Coronary artery (tissue), 2 donors: ENCODE measurements around the gene TTLL9.

Source experiments
- DNase-seq: peaks from one replicate; pipeline ENCODE4 v3.0.0-alpha.2; 2017; ENCODE audit warnings: low spot score
- H3K27ac ChIP-seq, 2 donors: fragments of 200-600 bp; sonication (generic); one replicate each; pipeline ENCODE4 v1.5.1; 2016 to 2019
- H3K4me3 ChIP-seq: fragments of 200-600 bp; sonication (generic); 2 replicates; pipeline ENCODE4 v1.5.1; 2016; ENCODE audit warnings: mild to moderate bottlenecking, moderate library complexity
- CTCF ChIP-seq: fragments of 200-600 bp; sonication (generic); IDR thresholded peaks from one replicate; pipeline ENCODE4 v1.5.1; 2019; ENCODE audit warnings: antibody characterized with exemption

Gene TTLL9

GRCh38 chr20:31831771-31832306 lies 38.6 kb upstream of the TTLL9 start:
- no peak for TF ChIP-seq CTCF
- Histone ChIP-seq H3K4me3 (no peak overlapping the region), H3K27ac (no peak overlapping the region)
- no peak for DNase-seq

- TF ChIP-seq CTCF = peak; percentile 88
- H3K4me3 ChIP-seq = no peak overlapping the region
- no peak for DNase-seq
- peak overlapping the region in 1 of 2 donors; percentile 60 for H3K27ac ChIP-seq
Measured at GRCh38 chr20:31833130-31833930, 37.1 kb upstream of the TTLL9 start.

GRCh38 chr20:31833931-31834521 lies 36.4 kb upstream of the TTLL9 start:
- H3K27ac ChIP-seq = peak overlapping the region in 1 of 2 donors; percentile 60
- no peak overlapping the region for H3K4me3 ChIP-seq
- TF ChIP-seq CTCF = no peak
- no peak for DNase-seq

- Histone ChIP-seq H3K4me3 (no peak overlapping the region), H3K27ac (peak overlapping the region; percentile 54 to 95)
- no peak for TF ChIP-seq CTCF
- DNase-seq = no peak
Measured at GRCh38 chr20:31835554-31835953, 34.9 kb upstream of the TTLL9 start.

- Histone ChIP-seq H3K4me3 (no peak overlapping the region), H3K27ac (peak overlapping the region; percentile 54 to 95)
- DNase-seq = peak; percentile 93
- TF ChIP-seq CTCF = no peak
Measured at GRCh38 chr20:31835977-31836852, 34.2 kb upstream of the TTLL9 start.

GRCh38 chr20:31836853-31837608 lies 33.4 kb upstream of the TTLL9 start:
- Histone ChIP-seq H3K4me3 (no peak overlapping the region), H3K27ac (peak overlapping the region; percentile 40 to 95)
- no peak for TF ChIP-seq CTCF
- DNase-seq = no peak
